ENCODE data around the gene PEDS1. TPM values are rescaled to one million over a fixed set of nuclear protein-coding genes. Genes with fewer than 3 reads are reported as not detected.

The PEDS1 gene
- total and polyA plus RNA-seq, 10 of the 15 experiments (the other 5 are each of a cell fraction or from before 2014, with no cell fraction given), result 1.7 to 25.6 (median 16.8) TPM

GRCh38 chr20:50190251-50191064 is 36.9 kb upstream of the PEDS1 start, which contains the start of gene CEBPB (continued):
- TF ChIP-seq YY1 (IDR thresholded peaks at IDR 0.05; ENCODE audit: low read depth, low read length), result 0 out of 2 replicates have a peak, but pooled peaks have one; percentile 27
- TF ChIP-seq YBX1 (IDR thresholded peaks at IDR 0.05), result no peak
- no peak for TF ChIP-seq SREBF2 (IDR thresholded peaks at IDR 0.05; ENCODE audit: low read length)
- TF ChIP-seq RCOR1 (conservative IDR thresholded peaks at IDR 0.05; ENCODE audit: low read depth, low read length), result no peak
- peak; percentile 83 for TF ChIP-seq POLR2A (IDR thresholded peaks at IDR 0.05; ENCODE audit: low read depth, low read length)
- TF ChIP-seq POLR2AphosphoS5 (IDR thresholded peaks at IDR 0.05; ENCODE audit: low read length), result 0 out of 2 replicates have a peak, but pooled peaks have one; percentile 50
- TF ChIP-seq ZBTB33 (IDR thresholded peaks at IDR 0.05), result no peak
- TF ChIP-seq CHD4 (IDR thresholded peaks at IDR 0.05), result no peak
- 0 out of 2 replicates have a peak, but pooled peaks have one; percentile 39 for TF ChIP-seq GATAD2B (conservative IDR thresholded peaks at IDR 0.05; ENCODE audit: low read depth)

GRCh38 chr20:50189681-50190250 is 36.2 kb upstream of the PEDS1 start:
- ChIA-PET SMC1A (ENCODE audit: uncharacterized antibody, unreplicated experiment) (interaction anchor here (6.7 kb wide), 1 partner anchor 274 kb away, joined by 60 read pairs; no protein-coding TSS in a partner anchor), RAD21 (ENCODE audit: unreplicated experiment) (interaction anchor here (0.6 to 5.7 kb wide), 2 partner anchors 273 to 302 kb away, joined by 5 to 56 read pairs; no protein-coding TSS in a partner anchor), CTCF (interaction anchor here (0.7 to 10.8 kb wide), 3 partner anchors 265 to 383 kb away, joined by 3 to 157 read pairs (median 4); no protein-coding TSS in a partner anchor), POLR2A (no interaction called here)
- H3K9me3 ChIP-seq (replicated peaks; ENCODE audit: control insufficient read depth, insufficient read depth, low read length), result no peaks in the 10 kb centered on the region
- peaks cover 7% of the 10 kb centered on the region for H3K4me1 ChIP-seq (ENCODE audit: control insufficient read depth, insufficient read depth, low read length)
- H3K27me3 ChIP-seq (replicated peaks in 1 of 2; ENCODE audit: control insufficient read depth in 2 of 2, insufficient read depth in 2 of 2, low read length in 1 of 2), result no peaks in the 10 kb centered on the region
- DNase-seq (ENCODE audit: low read depth, low spot score) (no peak), FAIRE-seq (no peak), ATAC-seq (no peak)
- peaks cover 12% of the 10 kb centered on the region for H3K79me2 ChIP-seq (ENCODE audit: control insufficient read depth, insufficient read depth, low read length)
- no peak overlapping the region for H3K9ac ChIP-seq (ENCODE audit: control insufficient read depth, insufficient read depth, low read length)
- in situ Hi-C loops (cut with MboI) (loop anchor here (5.0 kb wide), 2 partner anchors 273 to 383 kb away; no protein-coding TSS in a partner anchor), intact Hi-C loops (cut with micrococcal nuclease; ENCODE audit: unreplicated experiment) (loop anchor here (1.0 to 10.0 kb wide), 5 partner anchors 95 to 545 kb away; partner anchors contain the start of gene PARD6B)
- peak overlapping the region; percentile 66; the same call in 1 of the 2 replicates for H3K4me2 ChIP-seq (ENCODE audit: control insufficient read depth, insufficient read depth)
- H4K20me1 ChIP-seq (ENCODE audit: control insufficient read depth, insufficient read depth), result no peaks in the 10 kb centered on the region
- BruUV-seq (replicated peaks), result no TSS peak
- peak overlapping the region; percentile 88; the same call in 1 of the 2 replicates for H3K4me3 ChIP-seq
- H3K27ac ChIP-seq (ENCODE audit: control insufficient read depth, insufficient read depth), result no peak overlapping the region
- no peaks in the 10 kb centered on the region for H3K36me3 ChIP-seq (ENCODE audit: control insufficient read depth in 2 of 2, insufficient read depth in 2 of 2, low read length in 1 of 2)
- WGBS (ENCODE audit: insufficient coverage, insufficient replicate concordance, low lambda C conversion rate, missing lambda C conversion rate), result 41% methylated on average over 29 of the region's 29 CpGs
- 0 out of 2 replicates have a peak overlapping the region, but pooled peaks have one; percentile 29 for H2AFZ ChIP-seq (ENCODE audit: control insufficient read depth, low read depth, low read length)
- TF ChIP-seq TCF12 (IDR thresholded peaks at IDR 0.05; ENCODE audit: low read depth, low read length), result no peak
- TF ChIP-seq RCOR1 (conservative IDR thresholded peaks at IDR 0.05; ENCODE audit: low read depth, low read length), result no peak
- no peak for TF ChIP-seq NFXL1 (IDR thresholded peaks at IDR 0.05; ENCODE audit: borderline replicate concordance)
- no peak for TF ChIP-seq SREBF2 (IDR thresholded peaks at IDR 0.05; ENCODE audit: low read length)
- no peak for TF ChIP-seq PKNOX1 (IDR thresholded peaks at IDR 0.05)
- no peak for TF ChIP-seq KAT2A (conservative IDR thresholded peaks at IDR 0.05; ENCODE audit: control insufficient read depth, low read depth, low read length)
- no peak for TF ChIP-seq SREBF1 (IDR thresholded peaks at IDR 0.05; ENCODE audit: low read length)
- TF ChIP-seq RFX5 (IDR thresholded peaks at IDR 0.05; ENCODE audit: low read depth, low read length), result no peak
- no peak for TF ChIP-seq NRF1 (conservative IDR thresholded peaks at IDR 0.05; ENCODE audit: low read depth, low read length)
- no peak for TF ChIP-seq IKZF1 (conservative IDR thresholded peaks at IDR 0.05)

All from GM12878 (cell line).